WTC11 (cell line): ENCODE measurements around the gene BLOC1S1. TPM values are rescaled to one million over a fixed set of nuclear protein-coding genes. Genes with fewer than 3 reads are reported as not detected.

ENCODE experiments used
- ATAC-seq: fragments of 200-7000 bp; cut with Tn5 transposase; 2 replicates; pipeline ENCODE4 v1.10.0; 2021; ENCODE audit warnings: mild to moderate bottlenecking, moderate library complexity
- Bru-seq: library from RNA; stranded (reverse); fragments of 400-500 nt; gene quantifications from one replicate; lab custom pipeline; 2021; lab: Mats Ljungman, UMichigan
- CTCF ChIA-PET: fragments of 300-600 bp; sonication (Branson Sonifier 250); formaldehyde crosslinking; loops from one replicate; lab custom pipeline; 2021; ENCODE audit warnings: antibody characterized with exemption; lab: Charles Lee
- POLR2A ChIA-PET: fragments of 350-600 bp; sonication (Branson Sonifier 250); formaldehyde crosslinking; loops from one replicate; lab custom pipeline; 2021; ENCODE audit warnings: antibody characterized with exemption; lab: Charles Lee
- DNase-seq: peaks from one replicate; pipeline ENCODE4 v3.0.0; 2021; ENCODE audit warnings: low spot score
- H3K27ac Mint-ChIP-seq: 2 replicates; pipeline ENCODE4 v1.8.0; 2021; ENCODE audit warnings: mixed read lengths
- H3K27me3 Mint-ChIP-seq: 2 replicates; pipeline ENCODE4 v1.8.0; 2021; ENCODE audit warnings: low read depth, mild to moderate bottlenecking, moderate library complexity, mixed read lengths
- H3K36me3 Mint-ChIP-seq: 2 replicates; pipeline ENCODE4 v1.8.0; 2021; ENCODE audit warnings: mixed read lengths
- H3K4me1 Mint-ChIP-seq: 2 replicates; pipeline ENCODE4 v1.8.0; 2022; ENCODE audit warnings: mixed read lengths
- H3K4me3 Mint-ChIP-seq: 2 replicates; pipeline ENCODE4 v1.8.0; 2021; ENCODE audit warnings: mild to moderate bottlenecking, moderate library complexity, mixed read lengths
- H3K9me3 Mint-ChIP-seq: 2 replicates; pipeline ENCODE4 v1.8.0; 2021; ENCODE audit warnings: mixed read lengths
- ELF4 ChIP-seq: sonication (generic); formaldehyde crosslinking; IDR thresholded peaks from 2 replicates; pipeline ENCODE4 v1.8.1; 2022; ENCODE audit warnings: low read depth, mild to moderate bottlenecking, moderate library complexity, missing genetic modification reagents
- HMGA2 ChIP-seq: fragments of 250-450 bp; sonication (Bioruptor Pico); IDR thresholded peaks from 2 replicates; pipeline ENCODE4 v1.4.0; 2021; ENCODE audit warnings: mild to moderate bottlenecking, moderate library complexity
- IRF2 ChIP-seq: sonication (generic); formaldehyde crosslinking; IDR thresholded peaks from 2 replicates; pipeline ENCODE4 v1.8.0; 2022; ENCODE audit warnings: low read depth, missing genetic modification reagents, borderline replicate concordance
- JUN ChIP-seq: sonication (generic); formaldehyde crosslinking; IDR thresholded peaks from 2 replicates; pipeline ENCODE4 v1.8.0; 2023; ENCODE audit warnings: mild to moderate bottlenecking, missing genetic modification reagents
- NR2C2 ChIP-seq: sonication (generic); formaldehyde crosslinking; IDR thresholded peaks from 2 replicates; pipeline ENCODE4 v1.8.0; 2022; ENCODE audit warnings: mild to moderate bottlenecking, missing genetic modification reagents
- PRRX2 ChIP-seq: fragments of 250-450 bp; sonication (Bioruptor Pico); IDR thresholded peaks from 2 replicates; pipeline ENCODE4 v1.8.0; 2021; ENCODE audit warnings: mild to moderate bottlenecking
- SOX15 ChIP-seq: fragments of 250-450 bp; sonication (Bioruptor Pico); IDR thresholded peaks from 2 replicates; pipeline ENCODE4 v1.9.0; 2021; ENCODE audit warnings: mild to moderate bottlenecking
- TEAD1 ChIP-seq: sonication (generic); formaldehyde crosslinking; IDR thresholded peaks from 2 replicates; pipeline ENCODE4 v1.8.0; 2022; ENCODE audit warnings: mild to moderate bottlenecking, missing genetic modification reagents
- ZNF232 ChIP-seq: sonication (generic); formaldehyde crosslinking; IDR thresholded peaks from 2 replicates; pipeline ENCODE4 v1.8.0; 2022; ENCODE audit warnings: mild to moderate bottlenecking, missing genetic modification reagents
- ZNF263 ChIP-seq: sonication (generic); formaldehyde crosslinking; IDR thresholded peaks from 2 replicates; pipeline ENCODE4 v1.8.1; 2022; ENCODE audit warnings: low read depth, mild to moderate bottlenecking, moderate library complexity, missing genetic modification reagents
- long read RNA-seq, 3 experiments: library from RNA in 1 of 3; library from capped mRNA in 1 of 3; library from polyadenylated mRNA in 1 of 3; unstranded in 2 of 3; stranded (forward) in 1 of 3; transcript quantifications; one replicate each; pipeline ENCODE4 v2.0.0, GENCODE V29; 2021
- total RNA-seq: library from RNA; stranded (reverse); gene quantifications from 3 replicates; pipeline ENCODE4 v1.2.3, GENCODE V29; 2021
- TF ChIP-seq, protein P1 (sequence below): sonication (generic); formaldehyde crosslinking; IDR thresholded peaks from 2 replicates; pipeline ENCODE4 v1.8.1; 2022; ENCODE audit warnings: missing genetic modification reagents, borderline replicate concordance
- TF ChIP-seq, protein P2 (sequence below): sonication (generic); formaldehyde crosslinking; conservative IDR thresholded peaks from 2 replicates; pipeline ENCODE4 v1.8.1; 2022; ENCODE audit warnings: mild to moderate bottlenecking, missing genetic modification reagents
- TF ChIP-seq, protein P3 (sequence below): fragments of 250-450 bp; sonication (Bioruptor Pico); IDR thresholded peaks from 2 replicates; pipeline ENCODE4 v1.9.0; 2021; ENCODE audit warnings: mild to moderate bottlenecking
- TF ChIP-seq, protein P4 (sequence below): sonication (generic); formaldehyde crosslinking; IDR thresholded peaks from 2 replicates; pipeline ENCODE4 v1.8.0; 2023; ENCODE audit warnings: mild to moderate bottlenecking, missing genetic modification reagents
- TF ChIP-seq, protein P5 (sequence below): fragments of 250-450 bp; sonication (Bioruptor Pico); conservative IDR thresholded peaks from 2 replicates; pipeline ENCODE4 v1.9.0; 2021; ENCODE audit warnings: mild to moderate bottlenecking
- TF ChIP-seq, protein P6 (sequence below): sonication (generic); formaldehyde crosslinking; IDR thresholded peaks from 2 replicates; pipeline ENCODE4 v1.8.0; 2022; ENCODE audit warnings: mild to moderate bottlenecking, missing genetic modification reagents
- TF ChIP-seq, protein P7 (sequence below): sonication (generic); formaldehyde crosslinking; IDR thresholded peaks from 2 replicates; pipeline ENCODE4 v1.8.0; 2022; ENCODE audit warnings: mild to moderate bottlenecking, missing genetic modification reagents
- TF ChIP-seq, protein P8 (sequence below): sonication (generic); formaldehyde crosslinking; IDR thresholded peaks from 2 replicates; pipeline ENCODE4 v1.8.0; 2022; ENCODE audit warnings: mild to moderate bottlenecking, missing genetic modification reagents
- TF ChIP-seq, protein P9 (sequence below): sonication (generic); formaldehyde crosslinking; IDR thresholded peaks from 2 replicates; pipeline ENCODE4 v1.8.1; 2023; ENCODE audit warnings: mild to moderate bottlenecking, moderate library complexity, missing genetic modification reagents

BLOC1S1 gene
- total RNA-seq (81.9 to 97.1 TPM (median 95.1 TPM) in 3 replicates), Bru-seq, nascent RNA (percentile 87 among the genes with signal in this experiment)
- long read RNA-seq, experiment 1, transcript BLOC1S1-203 (4 exons, 571 nt), result major isoform, 33 of 68 reads
- long read RNA-seq, experiment 1, transcript BLOC1S1-202 (3 exons, 525 nt), result minor isoform, 7 of 68 reads
- long read RNA-seq, experiment 1, transcript BLOC1S1-201 (4 exons, 837 nt), result minor isoform, 18 of 68 reads
- long read RNA-seq, experiment 1, partial matches to known transcripts, result 3 of 68 reads
- long read RNA-seq, experiment 1, other reads (novel, unspliced or antisense), result 3 of 68 reads
- long read RNA-seq, experiment 2, transcript BLOC1S1-203 (4 exons, 571 nt), result major isoform, 90 of 117 reads
- long read RNA-seq, experiment 2, transcript BLOC1S1-202 (3 exons, 525 nt), result minor isoform, 9 of 117 reads
- long read RNA-seq, experiment 2, transcript BLOC1S1-201 (4 exons, 837 nt), result minor isoform, 12 of 117 reads
- long read RNA-seq, experiment 2, partial matches to known transcripts, result 4 of 117 reads
- long read RNA-seq, experiment 2, other reads (novel, unspliced or antisense), result 2 of 117 reads
- long read RNA-seq, experiment 3, partial matches to known transcripts, result 0 of 3 reads
- long read RNA-seq, experiment 3, other reads (novel, unspliced or antisense), result 0 of 3 reads

DNA sequence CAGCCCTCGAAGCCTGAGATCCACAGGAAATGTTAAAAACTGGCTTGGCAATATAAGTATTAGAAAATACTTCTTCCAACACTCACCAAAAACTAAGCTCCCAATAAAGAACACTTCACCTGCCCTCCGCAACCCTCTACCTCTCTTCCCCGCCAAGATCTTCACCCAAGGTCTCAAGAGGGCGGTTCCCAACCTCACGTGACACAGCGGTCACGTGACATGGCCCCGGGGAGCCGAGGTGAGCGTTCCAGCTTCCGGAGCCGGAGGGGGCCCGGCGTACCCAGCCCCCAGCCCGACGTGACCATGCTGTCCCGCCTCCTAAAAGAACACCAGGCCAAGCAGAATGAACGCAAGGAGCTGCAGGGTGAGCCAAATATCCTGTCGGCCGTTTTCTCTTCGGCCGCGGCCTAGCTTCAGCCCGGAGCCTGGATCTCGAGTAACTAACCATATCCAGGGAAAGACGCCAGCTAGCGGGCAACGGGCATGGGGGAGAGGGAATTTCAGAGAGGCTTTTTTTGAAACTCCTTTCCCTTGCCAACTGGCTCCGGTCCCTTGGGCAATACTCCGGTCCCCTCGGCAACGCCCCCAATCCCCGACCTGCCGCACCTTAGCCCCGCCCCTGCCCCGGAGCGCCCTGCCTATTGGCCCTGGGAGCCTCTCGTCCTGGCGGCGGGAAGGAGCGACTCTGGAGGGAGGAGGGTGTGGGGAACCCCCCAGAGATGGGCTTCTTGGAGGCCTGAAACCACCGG is at the start of gene BLOC1S1:
BLOC1S1 (plus strand) TSS at position 214 of the 749 bp plus-strand sequence; CDS start at position 220, 6 bp downstream.
- H3K27me3 Mint-ChIP-seq, result peaks cover 24% of the 10 kb centered on the region
- H3K9me3 Mint-ChIP-seq, result no peaks in the 10 kb centered on the region
- H3K4me3 Mint-ChIP-seq, result peak within 1 kb of the TSS; percentile 85
- peaks cover 37% of the 10 kb centered on the region for H3K4me1 Mint-ChIP-seq
- H3K27ac Mint-ChIP-seq, result peak within 1 kb of the TSS; percentile 84
- ChIA-PET CTCF (interaction anchor here (0.6 to 10.8 kb wide), 9 partner anchors 9 to 115 kb away, joined by 3 to 141 read pairs (median 3); partner anchors contain the start of genes CD63, ITGA7 and SARNP), POLR2A (interaction anchor here (0.5 to 3.4 kb wide), 5 partner anchors 9 to 245 kb away, joined by 3 to 21 read pairs (median 5); partner anchors contain the start of genes CD63 and ITGA7)
- peak; percentile 96 for DNase-seq
- no peaks in the 10 kb centered on the region for H3K36me3 Mint-ChIP-seq
- peak; percentile 88 for ATAC-seq
- no peak for TF ChIP-seq ELF4 (CRISPR knock-in tag)
- TF ChIP-seq SOX15 (CRISPR knock-in tag), result no peak
- TF ChIP-seq, protein P1, sequence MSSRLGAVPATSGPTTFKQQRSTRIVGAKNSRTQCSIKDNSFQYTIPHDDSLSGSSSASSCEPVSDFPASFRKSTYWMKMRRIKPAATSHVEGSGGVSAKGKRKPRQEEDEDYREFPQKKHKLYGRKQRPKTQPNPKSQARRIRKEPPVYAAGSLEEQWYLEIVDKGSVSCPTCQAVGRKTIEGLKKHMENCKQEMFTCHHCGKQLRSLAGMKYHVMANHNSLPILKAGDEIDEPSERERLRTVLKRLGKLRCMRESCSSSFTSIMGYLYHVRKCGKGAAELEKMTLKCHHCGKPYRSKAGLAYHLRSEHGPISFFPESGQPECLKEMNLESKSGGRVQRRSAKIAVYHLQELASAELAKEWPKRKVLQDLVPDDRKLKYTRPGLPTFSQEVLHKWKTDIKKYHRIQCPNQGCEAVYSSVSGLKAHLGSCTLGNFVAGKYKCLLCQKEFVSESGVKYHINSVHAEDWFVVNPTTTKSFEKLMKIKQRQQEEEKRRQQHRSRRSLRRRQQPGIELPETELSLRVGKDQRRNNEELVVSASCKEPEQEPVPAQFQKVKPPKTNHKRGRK (CRISPR knock-in tag), result no peak
- no peak for TF ChIP-seq ZNF263 (CRISPR knock-in tag)
- no peak for TF ChIP-seq NR2C2 (CRISPR knock-in tag)
- TF ChIP-seq IRF2 (CRISPR knock-in tag), result no peak
- TF ChIP-seq, protein P2, sequence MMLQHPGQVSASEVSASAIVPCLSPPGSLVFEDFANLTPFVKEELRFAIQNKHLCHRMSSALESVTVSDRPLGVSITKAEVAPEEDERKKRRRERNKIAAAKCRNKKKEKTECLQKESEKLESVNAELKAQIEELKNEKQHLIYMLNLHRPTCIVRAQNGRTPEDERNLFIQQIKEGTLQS (CRISPR knock-in tag), result no peak
- TF ChIP-seq, protein P3, sequence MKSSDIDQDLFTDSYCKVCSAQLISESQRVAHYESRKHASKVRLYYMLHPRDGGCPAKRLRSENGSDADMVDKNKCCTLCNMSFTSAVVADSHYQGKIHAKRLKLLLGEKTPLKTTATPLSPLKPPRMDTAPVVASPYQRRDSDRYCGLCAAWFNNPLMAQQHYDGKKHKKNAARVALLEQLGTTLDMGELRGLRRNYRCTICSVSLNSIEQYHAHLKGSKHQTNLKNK (CRISPR knock-in tag), result no peak
- TF ChIP-seq PRRX2 (CRISPR knock-in tag), result no peak
- TF ChIP-seq, protein P4, sequence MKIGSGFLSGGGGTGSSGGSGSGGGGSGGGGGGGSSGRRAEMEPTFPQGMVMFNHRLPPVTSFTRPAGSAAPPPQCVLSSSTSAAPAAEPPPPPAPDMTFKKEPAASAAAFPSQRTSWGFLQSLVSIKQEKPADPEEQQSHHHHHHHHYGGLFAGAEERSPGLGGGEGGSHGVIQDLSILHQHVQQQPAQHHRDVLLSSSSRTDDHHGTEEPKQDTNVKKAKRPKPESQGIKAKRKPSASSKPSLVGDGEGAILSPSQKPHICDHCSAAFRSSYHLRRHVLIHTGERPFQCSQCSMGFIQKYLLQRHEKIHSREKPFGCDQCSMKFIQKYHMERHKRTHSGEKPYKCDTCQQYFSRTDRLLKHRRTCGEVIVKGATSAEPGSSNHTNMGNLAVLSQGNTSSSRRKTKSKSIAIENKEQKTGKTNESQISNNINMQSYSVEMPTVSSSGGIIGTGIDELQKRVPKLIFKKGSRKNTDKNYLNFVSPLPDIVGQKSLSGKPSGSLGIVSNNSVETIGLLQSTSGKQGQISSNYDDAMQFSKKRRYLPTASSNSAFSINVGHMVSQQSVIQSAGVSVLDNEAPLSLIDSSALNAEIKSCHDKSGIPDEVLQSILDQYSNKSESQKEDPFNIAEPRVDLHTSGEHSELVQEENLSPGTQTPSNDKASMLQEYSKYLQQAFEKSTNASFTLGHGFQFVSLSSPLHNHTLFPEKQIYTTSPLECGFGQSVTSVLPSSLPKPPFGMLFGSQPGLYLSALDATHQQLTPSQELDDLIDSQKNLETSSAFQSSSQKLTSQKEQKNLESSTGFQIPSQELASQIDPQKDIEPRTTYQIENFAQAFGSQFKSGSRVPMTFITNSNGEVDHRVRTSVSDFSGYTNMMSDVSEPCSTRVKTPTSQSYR (CRISPR knock-in tag), result 0 out of 2 replicates have a peak, but pooled peaks have one; percentile 61
- TF ChIP-seq, protein P5, sequence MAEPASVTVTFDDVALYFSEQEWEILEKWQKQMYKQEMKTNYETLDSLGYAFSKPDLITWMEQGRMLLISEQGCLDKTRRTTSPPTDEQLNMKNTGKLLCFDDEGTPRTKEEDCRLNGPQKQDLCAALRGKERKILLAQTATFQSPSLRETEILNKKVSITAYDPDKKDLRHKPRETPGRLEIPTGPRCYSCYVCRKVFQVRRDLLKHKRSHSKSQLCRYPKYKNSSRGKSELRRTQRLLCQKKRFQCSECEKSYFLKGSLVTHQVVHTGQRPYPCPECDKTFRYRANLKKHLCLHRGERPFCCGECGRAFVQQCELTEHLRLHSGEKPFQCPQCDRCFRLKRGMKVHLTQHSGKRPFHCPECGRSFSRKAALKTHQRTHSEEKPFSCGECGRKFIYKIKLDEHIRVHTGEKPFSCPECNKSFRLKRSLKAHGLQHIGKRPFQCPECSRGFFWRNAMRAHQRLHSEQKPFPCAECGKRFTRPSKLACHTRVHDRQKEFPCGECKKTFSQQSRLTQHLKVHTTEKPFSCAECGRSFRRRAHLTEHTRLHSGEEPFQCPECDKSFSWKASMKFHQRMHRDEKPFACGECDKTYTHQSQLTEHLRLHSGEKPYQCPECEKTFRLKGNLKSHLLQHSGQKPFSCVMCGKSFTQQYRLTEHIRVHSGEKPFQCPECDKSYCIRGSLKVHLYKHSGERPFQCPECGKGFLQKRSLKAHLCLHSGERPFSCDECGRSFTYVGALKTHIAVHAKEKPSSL, result no peak
- TF ChIP-seq, protein P6, sequence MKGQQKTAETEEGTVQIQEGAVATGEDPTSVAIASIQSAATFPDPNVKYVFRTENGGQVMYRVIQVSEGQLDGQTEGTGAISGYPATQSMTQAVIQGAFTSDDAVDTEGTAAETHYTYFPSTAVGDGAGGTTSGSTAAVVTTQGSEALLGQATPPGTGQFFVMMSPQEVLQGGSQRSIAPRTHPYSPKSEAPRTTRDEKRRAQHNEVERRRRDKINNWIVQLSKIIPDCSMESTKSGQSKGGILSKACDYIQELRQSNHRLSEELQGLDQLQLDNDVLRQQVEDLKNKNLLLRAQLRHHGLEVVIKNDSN, result peak; percentile 100
- no peak for TF ChIP-seq ZNF232 (CRISPR knock-in tag)
- TF ChIP-seq HMGA2 (CRISPR knock-in tag), result no peak
- TF ChIP-seq TEAD1 (CRISPR knock-in tag), result peak; percentile 68; the same call in 1 of the 2 replicates
- no peak for TF ChIP-seq JUN (CRISPR knock-in tag)
- TF ChIP-seq, protein P7, sequence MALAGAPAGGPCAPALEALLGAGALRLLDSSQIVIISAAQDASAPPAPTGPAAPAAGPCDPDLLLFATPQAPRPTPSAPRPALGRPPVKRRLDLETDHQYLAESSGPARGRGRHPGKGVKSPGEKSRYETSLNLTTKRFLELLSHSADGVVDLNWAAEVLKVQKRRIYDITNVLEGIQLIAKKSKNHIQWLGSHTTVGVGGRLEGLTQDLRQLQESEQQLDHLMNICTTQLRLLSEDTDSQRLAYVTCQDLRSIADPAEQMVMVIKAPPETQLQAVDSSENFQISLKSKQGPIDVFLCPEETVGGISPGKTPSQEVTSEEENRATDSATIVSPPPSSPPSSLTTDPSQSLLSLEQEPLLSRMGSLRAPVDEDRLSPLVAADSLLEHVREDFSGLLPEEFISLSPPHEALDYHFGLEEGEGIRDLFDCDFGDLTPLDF (CRISPR knock-in tag), result no peak
- TF ChIP-seq, protein P8, sequence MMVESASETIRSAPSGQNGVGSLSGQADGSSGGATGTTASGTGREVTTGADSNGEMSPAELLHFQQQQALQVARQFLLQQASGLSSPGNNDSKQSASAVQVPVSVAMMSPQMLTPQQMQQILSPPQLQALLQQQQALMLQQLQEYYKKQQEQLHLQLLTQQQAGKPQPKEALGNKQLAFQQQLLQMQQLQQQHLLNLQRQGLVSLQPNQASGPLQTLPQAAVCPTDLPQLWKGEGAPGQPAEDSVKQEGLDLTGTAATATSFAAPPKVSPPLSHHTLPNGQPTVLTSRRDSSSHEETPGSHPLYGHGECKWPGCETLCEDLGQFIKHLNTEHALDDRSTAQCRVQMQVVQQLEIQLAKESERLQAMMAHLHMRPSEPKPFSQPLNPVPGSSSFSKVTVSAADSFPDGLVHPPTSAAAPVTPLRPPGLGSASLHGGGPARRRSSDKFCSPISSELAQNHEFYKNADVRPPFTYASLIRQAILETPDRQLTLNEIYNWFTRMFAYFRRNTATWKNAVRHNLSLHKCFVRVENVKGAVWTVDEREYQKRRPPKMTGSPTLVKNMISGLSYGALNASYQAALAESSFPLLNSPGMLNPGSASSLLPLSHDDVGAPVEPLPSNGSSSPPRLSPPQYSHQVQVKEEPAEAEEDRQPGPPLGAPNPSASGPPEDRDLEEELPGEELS, result no peak; the same call in 1 of the 2 replicates
- TF ChIP-seq, protein P9, sequence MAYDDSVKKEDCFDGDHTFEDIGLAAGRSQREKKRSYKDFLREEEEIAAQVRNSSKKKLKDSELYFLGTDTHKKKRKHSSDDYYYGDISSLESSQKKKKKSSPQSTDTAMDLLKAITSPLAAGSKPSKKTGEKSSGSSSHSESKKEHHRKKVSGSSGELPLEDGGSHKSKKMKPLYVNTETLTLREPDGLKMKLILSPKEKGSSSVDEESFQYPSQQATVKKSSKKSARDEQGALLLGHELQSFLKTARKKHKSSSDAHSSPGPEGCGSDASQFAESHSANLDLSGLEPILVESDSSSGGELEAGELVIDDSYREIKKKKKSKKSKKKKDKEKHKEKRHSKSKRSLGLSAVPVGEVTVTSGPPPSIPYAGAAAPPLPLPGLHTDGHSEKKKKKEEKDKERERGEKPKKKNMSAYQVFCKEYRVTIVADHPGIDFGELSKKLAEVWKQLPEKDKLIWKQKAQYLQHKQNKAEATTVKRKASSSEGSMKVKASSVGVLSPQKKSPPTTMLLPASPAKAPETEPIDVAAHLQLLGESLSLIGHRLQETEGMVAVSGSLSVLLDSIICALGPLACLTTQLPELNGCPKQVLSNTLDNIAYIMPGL (CRISPR knock-in tag), result peak; percentile 57; the same call in 1 of the 2 replicates
